ENCODE results near the gene ST7.

DNA sequence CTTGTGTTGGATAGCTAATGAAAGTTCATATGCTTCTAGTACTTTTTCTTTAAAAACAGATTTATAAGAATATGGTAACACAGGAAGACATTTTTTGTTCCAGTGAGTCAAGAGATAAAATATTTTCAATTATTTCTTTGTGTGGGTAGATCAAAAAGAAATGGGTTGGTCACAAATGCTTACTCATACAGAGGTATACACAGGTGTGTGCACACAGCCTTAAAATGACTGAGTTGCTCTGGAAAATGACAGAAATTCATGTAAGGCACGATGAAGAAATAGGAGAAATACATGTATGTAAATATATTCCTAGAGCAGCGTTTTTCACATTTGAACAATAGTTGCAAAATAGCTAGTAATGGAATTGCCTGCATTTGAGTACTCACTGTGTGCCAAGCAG lies 66.0 kb downstream of the ST7 start:
- TF ChIP-seq EZH2 (IDR thresholded peaks at IDR 0.05) (no peak), POLR2AphosphoS5 (IDR thresholded peaks at IDR 0.05; ENCODE audit: borderline replicate concordance, low read depth, low read length) (no peak), FOXP2 (optimal IDR thresholded peaks at IDR 0.05; ENCODE audit: control extremely low read depth, extremely low read length, insufficient read depth) (no peak)

Data from SK-N-MC (cell line).